GM18511 (cell line): ENCODE data around the gene SYNE3.

Experiments
- ATAC-seq: cut with Tn5 transposase; IDR thresholded peaks from one replicate; pipeline ENCODE4 v1.9.1; 2021; ENCODE audit warnings: mild to moderate bottlenecking, moderate library complexity; ENCODE audit not compliant: unreplicated experiment

SYNE3 gene

DNA sequence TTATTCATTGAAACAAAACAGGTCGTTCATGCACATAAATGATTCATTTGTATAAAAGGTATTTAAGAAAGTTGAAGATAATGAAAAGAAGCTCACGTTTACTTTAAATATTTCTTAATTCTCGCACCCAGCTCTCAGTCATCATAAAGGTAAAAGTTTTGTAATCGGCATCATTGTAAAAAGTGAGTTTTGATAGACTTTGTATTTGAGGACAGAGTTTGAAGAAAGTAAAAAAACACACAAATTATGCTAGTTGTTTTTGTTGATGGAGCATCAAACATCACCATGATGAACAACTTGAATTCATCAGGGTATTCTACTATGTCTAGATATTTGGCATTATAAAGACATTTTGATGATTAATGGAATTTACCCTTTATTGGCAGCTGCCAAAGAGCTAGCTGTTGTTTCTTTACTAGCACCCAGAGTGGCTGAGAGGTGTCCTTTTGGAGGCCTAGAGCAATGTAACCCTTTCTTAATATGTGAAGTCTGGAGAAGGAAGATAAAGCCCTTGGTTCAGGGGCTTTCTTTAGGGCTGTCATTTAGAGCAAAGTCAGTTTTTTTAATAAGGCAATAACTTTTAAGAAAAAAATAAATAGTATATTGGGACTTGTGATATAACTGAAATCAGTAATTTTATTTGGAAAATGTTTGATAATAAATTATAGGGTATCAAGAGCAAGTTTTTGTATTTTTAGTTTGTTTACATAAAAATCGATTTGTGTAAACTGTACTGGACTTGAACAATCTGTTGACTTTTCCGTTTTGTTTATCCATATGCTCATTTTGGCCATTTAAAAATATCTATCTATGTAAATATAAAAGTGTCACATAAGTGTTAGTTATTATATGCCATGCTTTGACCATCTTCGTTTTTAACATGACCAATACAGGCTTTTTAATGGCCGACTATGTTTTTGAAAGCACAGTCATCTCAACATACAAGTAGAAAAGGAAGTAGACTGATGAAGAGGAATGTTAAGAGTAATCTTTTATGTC is 25.8 kb upstream of the SYNE3 start:
- no peak for ATAC-seq

DNA sequence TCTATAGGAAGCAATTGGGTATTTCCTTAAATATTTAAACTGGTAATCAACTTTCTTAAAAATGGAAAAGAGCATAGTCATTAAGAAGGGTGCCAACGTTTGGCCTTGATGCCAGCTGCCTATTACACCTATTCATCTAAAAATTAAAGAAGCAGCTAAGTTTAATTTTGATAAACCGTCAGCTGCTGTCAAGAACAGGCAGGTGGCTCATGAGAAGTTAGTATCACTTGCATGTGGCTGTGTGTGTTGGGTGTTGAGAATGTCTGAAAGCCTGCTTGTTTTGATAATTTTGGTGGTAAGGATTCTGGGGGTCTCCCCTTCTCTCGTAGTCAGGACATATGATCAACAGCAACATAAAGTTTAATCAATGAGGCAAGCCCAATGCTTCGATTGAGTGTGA is 24.9 kb upstream of the SYNE3 start:
- ATAC-seq: no peak

DNA sequence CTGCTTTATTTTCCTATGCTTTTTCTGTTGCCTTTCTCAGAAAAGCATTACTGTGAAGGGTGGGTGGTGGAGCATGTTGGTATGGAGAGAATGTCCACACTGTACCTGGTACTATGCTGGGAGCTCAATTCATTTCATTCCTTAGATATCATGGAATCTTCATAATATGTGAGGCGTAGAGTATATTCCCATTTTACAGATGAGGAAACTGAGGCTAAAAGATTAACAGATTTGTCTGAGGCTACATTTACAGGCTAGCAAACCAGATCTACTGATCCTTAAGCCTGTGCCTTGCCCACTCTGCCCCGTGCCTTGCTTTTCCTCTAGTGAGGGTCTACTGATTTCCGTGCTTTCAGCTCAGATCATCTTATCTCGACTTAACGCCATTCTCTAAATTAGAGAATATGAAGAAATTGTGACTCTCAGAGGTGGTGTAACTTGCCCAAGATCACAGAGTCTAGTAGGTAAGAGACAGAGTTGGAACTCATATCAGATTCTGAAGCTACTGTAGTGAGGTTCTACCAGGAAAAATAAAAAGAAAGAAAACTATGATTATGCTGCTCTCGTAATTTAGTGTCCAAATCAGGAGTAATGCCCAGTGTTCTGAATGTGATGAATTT is 23.9 kb upstream of the SYNE3 start:
- ATAC-seq: no peak

DNA sequence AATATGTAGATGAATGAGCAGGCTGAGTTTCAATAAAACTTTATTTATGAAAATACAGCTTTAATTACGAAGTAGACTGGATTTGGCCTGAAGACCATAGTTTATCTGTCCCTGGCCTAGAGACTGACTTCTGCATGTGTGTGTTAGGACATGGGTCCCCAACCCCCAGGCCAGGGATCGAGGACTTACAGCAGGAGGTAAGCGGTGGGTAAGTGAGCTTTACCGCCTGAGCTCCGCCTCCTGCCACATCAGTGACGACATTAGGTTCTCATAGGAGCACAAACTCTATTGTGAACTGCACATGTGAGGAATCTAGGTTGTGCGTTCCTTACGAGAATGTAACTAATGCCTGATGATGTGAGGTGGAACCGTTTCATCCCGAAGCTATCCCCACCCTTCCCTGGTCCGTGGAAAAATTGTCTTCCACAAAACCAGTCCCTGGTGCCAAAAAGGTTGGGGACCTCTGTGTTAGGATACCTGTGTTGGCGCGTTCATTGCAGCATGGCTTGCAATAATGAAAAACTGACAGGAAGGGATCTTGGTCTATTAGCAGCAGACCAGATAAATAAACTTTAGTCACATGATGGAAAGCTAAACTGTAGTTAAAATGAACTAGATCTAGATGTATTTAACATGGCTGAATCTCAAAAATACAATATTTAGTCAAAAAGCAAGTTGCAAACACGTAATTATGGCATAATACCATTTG is 22.5 kb upstream of the SYNE3 start:
- no peak for ATAC-seq

DNA sequence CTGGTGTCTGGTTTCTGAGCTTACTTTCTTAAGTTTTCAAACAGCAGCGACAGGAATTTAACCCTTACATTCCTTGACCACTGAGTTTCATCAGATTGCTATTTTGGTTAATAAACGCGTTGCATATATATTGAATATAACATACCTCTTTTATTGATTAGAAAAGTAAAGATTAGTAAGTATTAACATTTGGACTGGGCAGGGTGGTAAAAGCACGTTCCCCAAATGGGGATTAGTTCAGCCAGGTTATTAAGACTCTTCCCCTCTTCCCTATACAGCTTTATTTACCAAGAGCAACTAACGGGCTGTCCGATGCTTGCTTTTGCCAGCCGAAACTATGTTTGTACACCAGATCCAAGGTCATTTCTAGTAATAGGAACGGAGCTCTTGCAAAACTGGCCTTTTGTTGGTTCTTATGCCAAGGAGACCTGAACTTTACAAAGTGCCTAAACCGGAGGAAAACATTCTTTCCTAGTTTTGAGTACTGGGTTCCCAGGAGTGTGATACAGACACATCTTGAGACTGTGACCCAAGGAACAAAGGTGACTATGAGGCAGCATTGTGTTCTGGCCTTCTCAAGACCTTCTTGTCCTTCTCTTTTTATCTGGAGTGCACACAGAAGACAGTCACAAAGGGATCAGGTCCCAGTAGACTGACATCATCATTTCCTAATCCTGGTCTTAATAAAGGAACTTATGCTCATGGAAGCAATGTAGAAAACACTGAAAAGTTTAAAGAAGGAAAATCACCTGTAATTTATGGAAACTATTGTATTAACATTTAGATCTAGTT is 21.0 kb upstream of the SYNE3 start:
- ATAC-seq: no peak

DNA sequence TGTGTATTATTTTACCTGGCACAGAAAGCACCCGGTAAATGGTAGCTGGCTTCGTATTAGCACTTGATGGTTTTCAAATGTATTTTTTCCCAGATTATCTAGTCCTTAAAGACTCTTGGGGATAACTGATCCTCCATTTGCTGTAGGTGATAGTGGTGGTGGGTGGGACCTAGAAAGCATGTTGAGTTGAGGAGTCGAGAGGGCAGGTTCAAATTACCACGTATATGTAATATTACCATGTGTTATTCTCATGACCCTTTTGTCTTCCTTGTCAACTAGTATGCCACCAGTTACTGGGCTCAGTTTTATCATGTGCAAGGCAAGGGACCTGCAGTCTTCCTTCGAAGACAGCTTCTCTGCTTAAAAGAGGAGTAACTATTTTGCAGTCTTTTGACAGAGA is 20.2 kb upstream of the SYNE3 start:
- ATAC-seq: no peak

DNA sequence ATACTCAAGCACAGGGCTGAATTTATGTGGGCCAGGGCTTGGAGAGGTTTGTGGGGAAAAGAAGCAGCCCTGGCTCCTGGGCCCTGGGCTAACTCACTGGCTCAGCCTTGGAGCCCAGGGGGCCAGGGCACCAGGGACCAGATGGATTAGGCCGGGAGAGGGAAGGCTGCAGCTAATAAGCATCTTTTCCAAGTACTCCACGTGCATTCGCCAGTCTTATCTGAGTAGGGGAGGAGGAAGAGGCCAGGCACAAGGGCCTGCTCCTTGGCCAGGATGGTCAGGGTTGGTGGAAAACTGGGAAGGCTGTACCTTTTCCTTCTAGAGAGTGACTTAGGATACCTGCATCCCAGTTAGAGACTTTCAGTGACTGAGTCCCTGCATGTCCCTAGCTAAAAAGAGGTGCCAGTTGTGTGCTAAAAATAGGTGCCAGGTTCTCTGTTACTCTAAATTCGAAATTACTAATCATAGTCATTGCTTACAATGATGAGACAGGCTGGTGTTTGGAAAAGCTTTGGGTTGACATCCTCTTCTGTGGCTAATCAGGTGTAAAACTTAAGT is 19.7 kb upstream of the SYNE3 start:
- no peak for ATAC-seq

DNA sequence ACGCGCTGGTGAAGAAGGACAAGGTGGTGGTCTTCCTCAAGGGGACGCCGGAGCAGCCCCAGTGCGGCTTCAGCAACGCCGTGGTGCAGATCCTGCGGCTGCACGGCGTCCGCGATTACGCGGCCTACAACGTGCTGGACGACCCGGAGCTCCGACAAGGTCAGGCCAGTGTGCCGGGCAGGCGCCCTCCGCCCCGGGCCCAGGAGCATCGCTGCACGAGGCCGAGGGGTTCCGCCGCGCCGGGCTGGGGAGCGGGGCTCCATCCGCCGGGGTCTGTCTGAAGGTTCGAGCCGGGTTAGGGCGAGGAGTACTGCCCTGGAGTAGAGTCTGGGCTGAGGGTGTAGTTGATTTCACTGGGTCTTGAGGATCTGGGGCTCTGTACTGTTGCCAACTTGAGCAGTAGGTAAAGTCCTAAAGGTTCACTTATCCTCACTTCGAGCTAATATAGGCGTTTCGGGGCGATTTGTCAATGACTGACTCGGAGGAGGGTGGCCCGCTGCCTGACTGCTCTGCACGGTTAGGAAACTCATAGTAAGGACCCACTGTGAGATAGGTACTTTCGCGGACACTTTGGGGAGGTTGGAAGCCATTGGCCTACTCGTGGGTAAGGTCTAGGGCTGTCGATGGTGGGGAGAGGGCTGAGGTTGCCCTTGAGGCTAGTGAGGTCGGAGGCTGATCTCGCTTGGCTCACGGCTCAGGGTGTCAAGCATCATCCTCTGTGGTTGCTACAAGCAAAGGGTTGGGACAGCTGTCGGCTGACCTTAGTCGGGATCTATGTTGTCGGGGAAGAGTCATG is 19.0 kb upstream of the SYNE3 start:
- peak; percentile 5 for ATAC-seq

DNA sequence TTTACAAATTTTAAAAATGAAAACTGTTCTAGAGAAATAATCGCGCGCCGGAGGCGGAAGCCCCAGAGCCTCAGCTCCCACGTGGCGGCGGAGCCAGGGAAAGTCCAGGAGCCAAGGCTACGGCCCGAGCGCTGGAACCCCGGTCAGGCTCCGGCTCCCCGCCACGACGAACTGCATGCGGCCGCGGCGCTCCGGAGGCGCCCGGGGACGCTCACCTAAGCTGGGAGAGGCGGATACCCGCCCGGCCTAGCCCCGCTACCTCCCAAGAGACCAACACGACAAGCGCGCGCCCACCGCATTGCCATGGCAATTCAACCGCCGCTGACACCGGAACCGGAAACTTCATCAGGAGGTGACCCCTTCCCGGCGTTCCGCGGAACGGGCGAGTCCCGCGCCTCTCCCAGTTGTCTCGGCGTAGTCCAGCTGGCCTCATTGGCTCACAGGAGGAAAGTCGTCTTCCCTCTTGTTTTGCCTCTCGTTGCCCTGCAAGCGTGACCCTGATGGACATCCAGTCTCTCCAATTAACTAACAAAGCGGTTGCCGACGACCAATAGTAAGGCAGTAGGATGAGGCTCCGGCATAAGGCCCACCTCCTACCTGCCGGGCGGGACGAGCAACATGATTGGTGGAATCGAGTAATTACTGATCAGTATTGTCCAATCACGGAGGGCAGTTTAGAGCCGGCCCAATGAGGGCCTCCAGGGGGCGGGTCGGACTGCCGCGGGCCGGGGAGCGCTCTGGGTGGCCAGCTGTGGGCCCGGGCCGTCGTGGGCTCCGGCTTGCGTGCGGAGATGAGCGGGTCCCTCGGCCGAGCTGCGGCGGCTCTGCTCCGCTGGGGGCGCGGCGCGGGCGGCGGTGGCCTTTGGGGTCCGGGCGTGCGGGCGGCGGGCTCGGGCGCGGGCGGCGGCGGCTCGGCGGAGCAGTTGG is 18.1 kb upstream of the SYNE3 start, which contains the start of gene GLRX5:
Gene GLRX5 (plus strand): TSS at position 752 of the 927 bp plus-strand sequence. CDS start 40 bp downstream, at position 792.
- peak; percentile 94 for ATAC-seq

DNA sequence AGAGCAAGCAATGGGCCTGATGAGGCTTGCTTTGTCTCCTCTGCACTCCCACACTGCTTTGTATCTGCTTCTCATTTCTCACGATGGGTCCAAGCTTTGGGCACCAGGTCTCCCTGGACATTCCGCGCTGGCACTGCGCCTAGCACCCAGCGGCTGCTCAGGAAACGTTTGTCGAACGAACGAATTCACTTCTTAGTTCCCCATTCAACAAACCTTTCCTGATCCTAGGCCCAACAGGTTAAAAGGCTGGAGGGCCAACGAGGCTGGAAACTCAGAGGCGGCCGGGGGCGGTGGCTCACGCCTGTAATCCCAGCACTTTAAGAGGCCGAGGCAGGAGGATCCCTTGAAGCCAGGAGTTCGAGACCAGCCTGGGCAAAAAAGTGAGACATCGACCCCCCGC is 17.4 kb upstream of the SYNE3 start:
- no peak for ATAC-seq

DNA sequence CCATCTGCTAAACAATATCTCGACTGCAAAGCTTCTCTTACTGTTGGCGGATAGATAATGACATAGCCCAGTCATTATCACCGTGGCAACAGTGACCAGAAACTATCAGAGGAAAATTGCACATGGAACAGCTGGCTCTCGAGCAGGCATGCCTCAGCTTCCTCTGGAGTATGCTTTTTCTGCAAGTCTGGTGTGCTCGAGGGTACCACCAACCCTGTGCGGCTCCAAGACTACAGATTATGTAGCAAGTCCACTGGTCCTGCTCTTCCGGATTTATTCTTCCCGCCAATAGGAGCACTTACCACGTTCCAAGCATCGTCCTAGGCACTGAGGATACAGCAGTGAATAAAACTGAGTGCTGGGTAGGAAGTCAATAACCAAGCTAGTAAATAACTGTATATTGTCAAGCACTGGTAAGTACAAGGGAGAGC is 17.0 kb upstream of the SYNE3 start:
- no peak for ATAC-seq

DNA sequence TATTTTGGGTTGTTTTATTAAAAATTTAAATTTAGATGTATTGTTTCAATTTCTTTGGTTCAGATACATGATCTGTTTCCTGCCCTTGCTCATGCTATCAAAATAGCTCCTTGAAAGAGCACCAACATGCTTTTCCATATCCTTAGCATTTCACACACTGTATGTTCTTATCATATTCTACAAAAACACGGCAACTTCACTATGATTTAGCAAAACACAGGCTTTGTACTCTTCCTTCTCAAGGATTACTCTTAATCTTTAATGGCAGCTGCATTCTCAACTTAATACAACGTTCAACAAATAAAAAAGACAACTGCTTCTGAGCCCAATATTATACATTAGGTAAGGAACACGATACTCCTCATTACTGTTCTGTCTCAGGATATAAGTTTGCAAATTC is 15.5 kb upstream of the SYNE3 start:
- ATAC-seq: no peak

DNA sequence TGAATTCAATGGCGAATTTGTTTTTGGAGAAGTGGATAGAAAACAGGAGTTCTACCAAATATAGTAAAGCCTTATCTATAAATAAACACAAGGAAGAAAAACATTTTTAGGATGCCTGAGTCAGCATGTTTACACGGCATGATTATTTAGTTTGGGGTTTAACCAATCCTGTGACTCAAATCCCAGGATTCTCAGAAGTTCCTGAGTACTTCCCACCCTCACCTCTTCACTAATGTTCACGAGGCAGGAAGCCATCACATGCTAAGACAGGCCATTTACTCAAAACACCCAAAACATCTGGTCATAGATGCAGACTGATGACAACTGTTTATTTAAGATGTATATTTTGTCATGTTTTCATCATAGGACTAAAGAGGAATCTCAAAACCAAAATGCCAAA is 15.0 kb upstream of the SYNE3 start:
- ATAC-seq: no peak

DNA sequence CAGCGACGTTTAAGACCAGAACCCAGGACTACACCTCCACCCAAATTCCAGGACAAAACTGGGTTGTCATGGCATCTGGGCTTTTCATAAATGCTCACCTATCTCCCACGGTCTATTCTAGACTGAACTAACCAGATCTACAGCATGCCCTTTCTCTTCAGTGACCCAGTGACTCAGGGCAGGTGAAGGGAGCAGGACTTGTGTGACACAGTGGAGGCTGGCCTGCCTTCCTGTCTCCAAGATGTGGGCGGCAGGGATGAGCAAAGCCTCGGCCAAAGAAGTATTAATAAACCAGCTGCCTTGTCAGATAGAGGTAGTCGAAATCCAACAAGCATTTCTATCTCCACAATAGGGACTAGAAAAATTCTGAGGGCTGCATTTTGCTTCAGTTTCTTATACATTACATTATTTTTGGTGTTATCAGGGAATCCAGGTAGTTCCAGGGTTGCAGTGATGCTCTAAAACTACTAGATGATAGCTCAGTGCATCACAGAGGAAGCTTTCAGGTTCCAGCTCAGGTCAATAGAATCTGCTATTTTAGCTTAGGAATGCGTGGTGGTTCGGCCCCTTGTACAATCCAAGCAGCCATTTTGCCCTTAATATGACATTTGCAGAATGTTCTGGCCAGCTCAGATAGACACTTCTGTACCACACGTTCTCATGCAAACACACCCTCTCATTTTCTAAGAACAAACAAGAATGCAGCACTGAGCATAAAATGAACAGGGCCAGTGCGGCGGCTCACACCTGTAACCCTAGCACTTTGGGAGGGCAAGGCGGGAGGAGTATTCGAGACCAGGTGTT is 14.2 kb upstream of the SYNE3 start:
- no peak for ATAC-seq

DNA sequence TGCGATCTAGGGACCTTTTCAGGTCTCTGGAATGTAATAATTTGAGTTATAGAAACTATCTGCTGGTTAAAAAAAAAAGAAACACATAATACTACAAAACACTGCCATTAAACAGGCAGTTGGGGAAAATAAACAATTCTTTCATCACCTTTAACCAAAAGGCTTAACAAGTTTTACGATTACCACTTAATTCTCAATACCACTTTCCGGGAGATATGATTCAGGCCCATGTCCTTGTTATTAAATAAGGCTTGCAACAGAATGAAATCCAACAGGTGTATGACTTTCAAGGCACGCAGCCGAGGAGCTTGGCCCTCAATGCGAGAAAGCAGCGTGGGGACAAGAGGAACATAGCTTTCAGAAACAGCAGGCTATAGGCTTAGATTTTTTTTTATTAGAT is 12.8 kb upstream of the SYNE3 start:
- ATAC-seq: no peak

DNA sequence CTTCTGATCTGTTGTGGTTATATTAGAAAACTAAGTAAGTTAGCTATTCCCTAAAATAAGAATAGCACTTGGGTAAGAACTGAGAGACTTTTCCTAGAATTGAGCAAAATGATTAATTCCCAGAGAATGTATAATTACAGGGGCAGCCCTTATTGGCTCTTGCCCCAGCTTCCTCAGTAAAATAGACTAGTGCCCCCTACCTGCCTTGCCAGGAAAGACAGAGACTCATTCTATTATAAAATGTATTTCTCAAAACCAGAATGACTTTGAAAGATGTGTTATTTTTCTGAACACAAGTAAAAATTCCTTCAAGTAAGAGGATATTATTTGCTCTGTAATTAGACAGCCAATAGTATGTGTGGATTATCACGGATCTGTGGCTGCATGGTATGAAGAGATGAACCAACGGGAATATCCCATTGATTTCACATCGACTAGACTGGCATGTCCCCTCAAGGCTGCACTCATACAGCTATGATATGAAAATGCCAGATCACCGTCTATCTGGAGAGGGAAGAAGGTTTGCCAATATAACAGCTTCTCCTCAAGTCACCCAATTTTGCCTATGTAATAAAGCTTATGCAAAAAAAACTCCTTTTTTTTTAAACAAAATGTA is 11.0 kb upstream of the SYNE3 start:
- ATAC-seq: peak; percentile 52
